GM19372 (cell line): ENCODE data around the gene KLRD1.
"Not testable (repeated sequence)": the region's sequence is repeated elsewhere in the genome, so short reads cannot be mapped to it uniquely, and the experiment has no call there.

Experiments used
- ATAC-seq: cut with Tn5 transposase; IDR thresholded peaks from one replicate; pipeline ENCODE4 v1.9.1; 2021; ENCODE audit warnings: mild to moderate bottlenecking, low read depth, moderate library complexity; ENCODE audit not compliant: unreplicated experiment

KLRD1 gene

DNA sequence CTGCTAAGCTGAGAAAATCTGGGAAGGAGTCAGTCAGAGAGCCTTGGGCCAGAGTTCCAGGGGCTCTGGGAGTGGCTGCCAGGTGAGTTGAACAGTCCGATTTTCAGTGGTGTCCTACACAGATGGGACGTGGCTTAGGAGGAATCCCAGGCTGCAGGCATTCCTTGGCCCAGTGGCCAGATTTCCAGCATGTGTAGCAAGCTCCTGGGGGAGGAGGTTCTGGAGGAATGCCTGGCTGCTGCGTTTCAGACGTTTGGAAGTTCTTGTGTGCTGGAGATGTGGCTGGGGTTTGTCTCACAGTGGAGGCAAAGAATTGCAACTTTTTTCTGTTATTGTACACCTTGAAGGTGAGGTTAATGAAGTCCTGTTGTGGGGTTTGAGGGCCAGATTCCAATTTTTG lies 28.5 kb downstream of the KLRD1 start:
- ATAC-seq: not testable (repeated sequence)

DNA sequence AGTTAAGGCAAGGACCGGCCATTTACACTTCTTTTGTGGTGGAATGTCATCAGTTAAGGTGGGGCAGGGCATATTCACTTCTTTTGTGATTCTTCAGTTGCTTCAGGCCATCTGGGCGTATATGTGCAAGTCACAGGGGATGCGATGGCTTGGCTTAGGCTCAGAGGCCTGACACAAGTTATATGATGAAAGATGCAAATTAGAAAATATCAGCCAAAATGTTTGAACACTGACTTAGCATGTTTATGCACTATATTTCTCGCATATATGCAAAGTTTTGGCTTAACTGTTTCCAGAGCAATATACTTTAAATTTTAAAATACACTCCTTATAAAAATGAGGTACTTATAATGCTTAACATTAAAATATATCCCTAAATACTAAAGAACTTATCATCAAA lies 30.8 kb downstream of the KLRD1 start:
- not testable (repeated sequence) for ATAC-seq

DNA sequence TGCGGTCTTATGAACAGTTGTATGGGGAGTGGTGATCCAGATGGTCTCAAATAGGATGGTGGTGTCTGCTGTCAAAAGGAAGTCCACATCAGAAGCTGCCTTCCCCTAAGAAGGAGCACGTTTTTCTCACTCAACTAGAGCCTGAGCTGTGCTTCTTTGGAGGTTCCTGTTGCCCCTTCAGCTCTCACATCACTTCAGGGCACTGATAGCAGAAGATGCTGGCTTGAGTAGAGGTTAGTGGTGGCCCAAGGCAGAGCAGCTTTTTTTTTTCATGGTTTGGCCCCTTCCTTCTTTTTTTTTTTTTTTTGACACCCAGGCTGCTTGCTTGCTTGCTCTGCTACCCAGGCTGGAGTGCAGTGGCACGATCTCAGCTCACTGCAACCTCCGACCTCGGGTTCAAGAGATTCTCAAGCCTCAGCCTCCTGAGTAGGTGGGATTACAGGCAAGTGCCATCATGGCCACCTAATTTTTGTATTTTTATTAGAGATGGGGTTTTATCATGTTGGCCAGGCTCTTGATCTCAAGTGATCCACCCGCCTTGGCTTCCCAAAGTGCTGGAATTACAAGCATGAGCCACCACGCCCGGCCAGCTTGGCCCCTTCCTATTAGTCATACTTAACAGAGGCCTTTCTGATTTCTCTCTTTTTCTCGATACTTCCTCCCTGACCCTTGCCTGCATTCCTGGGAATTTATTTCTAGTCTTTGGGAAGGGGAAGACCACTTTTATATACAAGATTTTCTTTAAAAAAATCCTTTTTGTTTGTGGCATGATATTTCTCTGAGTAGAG lies 31.6 kb downstream of the KLRD1 start:
- no peak for ATAC-seq

DNA sequence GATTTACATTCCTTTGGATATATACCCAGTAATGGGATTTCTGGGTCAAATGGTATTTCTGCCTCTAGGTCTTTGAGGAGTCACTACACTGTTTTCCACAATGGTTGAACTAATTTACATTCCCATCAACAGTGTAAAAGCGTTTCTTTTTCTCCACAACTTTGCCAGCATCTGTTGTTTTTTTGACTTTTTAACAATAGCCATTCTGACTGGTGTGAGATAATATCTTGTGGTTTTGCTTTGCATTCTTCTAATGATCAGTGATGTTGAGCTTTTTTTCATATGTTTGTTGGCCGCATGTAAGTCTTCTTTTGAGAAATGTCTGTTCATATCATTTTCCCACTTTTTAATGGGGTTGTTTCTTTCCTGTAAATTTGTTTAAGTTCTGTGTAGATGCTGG lies 33.3 kb downstream of the KLRD1 start:
- ATAC-seq: not testable (repeated sequence)

DNA sequence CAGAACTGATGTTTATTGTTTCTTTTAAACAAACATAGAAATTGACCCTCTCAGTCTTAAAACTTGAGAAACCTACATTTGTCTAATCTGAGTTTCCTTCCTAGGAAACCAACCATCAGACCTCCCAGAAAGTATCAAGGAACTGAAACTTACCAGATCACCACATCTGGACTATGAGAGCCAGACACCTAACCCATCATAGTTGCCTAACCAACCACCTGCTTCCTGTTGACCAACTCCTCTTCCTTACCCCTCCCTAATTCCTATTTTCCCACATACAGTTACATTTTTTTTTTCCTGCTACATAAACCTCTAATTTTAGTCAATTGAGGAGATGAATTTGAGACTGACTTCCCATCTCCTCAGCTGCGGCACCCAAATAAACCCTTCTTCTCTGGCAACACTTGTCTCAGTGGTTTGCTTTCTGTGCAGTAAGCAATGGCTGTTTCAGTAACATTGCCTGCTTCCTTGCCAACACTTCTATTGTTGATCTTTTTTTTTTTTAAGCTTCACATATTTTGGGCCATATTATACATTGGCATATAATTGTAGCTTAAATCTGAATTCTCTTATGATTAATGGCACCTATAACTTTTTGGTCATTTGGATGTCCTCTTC lies 34.3 kb downstream of the KLRD1 start:
- ATAC-seq: no peak

DNA sequence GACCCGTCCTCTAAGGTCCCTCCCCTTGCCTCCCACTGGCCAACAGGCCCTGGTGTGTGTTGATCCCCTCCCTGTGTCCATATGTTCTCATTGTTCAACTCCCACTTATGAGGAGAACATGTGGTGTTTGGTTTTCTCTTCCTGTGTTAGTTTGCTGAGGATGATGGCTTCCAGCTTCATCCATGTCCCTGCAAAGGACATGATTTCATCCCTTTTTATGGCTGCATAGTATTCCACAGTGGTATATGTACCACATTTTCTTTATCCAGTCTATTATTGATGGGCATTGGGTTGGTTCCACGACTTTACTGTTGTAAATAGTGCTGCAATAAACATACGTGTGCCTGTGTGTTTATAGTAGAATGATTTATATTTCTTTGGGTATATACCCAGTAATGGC lies 43.8 kb downstream of the KLRD1 start:
- not testable (repeated sequence) for ATAC-seq

DNA sequence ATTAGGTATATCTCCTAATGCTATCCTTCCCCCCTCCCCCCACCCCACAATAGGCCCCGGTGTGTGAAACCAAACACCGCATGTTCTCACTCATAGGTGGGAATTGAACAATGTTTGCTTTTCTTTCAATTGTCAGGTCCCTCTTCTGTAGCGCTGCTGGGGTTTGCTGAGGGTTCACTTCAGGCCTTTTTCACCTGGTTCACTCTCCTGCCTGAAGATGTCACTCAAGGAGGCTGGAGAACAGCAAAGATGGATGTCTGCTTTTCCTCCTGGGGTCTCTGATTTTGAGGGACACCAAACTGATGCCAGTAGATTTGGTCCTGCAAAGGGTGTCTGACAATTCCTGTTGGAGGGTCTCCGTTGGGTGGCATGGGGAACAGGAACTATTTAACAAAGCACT lies 46.4 kb downstream of the KLRD1 start:
- no peak for ATAC-seq

DNA sequence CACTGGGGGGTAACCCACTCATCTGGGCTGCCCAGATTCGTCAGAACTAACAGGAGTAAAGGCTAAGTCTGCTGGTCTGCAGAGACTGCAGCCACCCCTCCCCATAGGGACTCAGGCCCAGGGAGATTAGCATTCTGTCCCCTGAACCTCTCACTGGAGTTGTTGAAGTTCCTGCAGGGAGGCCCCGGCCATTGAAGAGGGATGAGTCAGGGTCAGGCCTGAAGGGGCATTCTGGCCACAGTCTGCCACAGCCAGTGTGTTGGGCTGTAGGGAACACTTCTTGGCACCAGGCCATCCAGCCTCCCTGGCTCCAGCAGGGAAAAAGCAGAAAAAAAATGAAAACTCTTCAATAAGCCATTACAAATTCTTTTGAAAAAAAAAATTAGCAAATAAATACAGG lies 46.8 kb downstream of the KLRD1 start:
- ATAC-seq: no peak

DNA sequence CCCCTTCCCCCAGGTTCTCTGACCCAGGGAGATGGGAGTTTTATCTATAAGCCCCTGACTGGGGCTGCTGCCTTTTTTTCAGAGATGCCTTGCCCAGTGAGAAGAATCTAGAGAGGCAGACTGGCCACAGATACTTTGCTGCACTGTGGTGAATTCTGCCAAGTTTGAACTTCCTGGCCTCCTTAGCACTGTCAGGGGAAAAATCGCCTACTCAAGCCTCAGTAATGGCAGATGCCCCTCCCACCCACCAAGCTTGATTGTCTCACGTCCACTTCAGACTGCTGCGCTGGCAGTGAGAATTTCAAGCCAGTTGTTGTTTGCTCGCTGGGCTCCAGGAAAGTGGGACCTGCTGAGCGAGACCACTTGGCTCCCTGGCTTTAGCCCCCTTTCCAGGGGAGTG lies 50.5 kb downstream of the KLRD1 start:
- ATAC-seq: no peak

DNA sequence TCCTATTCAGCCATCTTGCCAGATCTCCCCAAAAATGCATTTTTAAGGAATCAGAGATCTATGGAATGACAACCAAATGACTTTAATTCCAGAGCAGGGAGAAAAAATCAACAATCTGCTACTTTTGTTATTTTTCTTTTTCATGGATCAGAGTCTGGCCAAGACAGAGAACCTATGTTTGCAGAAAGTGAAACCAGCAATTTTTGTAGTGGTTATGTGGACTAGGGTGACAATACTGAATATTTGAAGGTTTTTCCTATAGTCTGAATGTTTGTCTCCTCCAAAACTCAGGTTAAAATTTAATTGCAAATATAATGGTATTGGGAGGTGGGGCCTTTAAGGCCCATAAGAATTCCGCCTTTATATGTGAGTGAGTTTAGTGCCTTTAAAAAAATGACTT lies 51.3 kb downstream of the KLRD1 start:
- ATAC-seq: no peak

DNA sequence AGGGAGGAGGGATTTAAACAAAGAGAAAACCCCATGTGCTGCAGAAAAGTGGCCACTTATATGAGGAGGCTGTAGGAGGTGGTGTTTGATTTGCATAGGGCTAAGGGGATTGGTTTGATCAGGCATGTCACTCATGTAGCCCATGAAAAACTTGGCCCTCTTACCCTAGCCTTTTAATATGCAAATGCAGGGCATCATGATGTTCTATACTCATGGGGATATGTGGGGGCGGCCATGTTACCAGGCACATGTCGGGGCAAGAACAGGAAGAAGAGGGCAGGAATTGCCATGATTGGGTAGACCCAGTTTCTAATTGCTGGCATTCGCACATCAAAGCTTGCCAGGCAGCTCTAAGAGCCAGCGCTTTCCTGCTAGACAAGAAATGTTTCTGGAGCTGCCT lies 53.4 kb downstream of the KLRD1 start:
- ATAC-seq: no peak

DNA sequence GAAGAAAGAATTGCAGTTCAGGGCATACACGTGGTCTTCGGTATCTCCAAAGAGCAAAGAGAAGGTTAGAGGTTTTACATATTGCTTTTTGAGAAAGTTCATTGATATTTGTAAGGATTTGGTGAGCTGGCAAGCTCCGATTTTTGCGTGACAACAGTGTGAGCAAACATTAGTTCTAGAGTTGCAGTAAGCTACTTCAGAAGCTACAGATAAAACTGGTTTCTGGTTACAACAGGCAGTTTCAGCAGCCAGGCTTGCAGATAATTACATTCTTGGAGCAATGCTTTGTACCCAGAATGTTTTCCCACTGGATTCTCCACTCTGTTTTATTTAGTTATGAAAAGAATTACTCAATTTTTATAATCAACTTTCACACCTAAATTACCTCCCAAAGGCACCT lies 54.0 kb downstream of the KLRD1 start:
- no peak for ATAC-seq

DNA sequence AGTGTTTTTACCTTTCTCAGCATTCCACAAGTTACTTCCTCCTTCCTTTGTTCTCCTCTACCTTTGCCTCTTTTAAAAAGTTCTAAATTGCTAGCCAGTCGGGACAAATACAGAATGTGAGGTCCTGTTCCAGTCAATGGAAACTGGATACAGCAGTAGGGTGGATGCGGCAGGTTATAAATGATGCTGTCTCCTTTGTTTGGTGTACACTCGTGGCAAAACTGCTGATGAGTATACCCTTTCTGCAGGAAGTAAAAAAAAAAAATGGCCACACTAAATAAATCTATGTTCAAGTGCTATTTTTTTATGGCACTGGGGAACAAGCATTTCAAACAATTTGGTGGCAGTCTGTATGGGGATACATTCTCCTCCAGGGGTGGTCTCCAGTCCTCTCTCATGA lies 54.7 kb downstream of the KLRD1 start:
- no peak for ATAC-seq

DNA sequence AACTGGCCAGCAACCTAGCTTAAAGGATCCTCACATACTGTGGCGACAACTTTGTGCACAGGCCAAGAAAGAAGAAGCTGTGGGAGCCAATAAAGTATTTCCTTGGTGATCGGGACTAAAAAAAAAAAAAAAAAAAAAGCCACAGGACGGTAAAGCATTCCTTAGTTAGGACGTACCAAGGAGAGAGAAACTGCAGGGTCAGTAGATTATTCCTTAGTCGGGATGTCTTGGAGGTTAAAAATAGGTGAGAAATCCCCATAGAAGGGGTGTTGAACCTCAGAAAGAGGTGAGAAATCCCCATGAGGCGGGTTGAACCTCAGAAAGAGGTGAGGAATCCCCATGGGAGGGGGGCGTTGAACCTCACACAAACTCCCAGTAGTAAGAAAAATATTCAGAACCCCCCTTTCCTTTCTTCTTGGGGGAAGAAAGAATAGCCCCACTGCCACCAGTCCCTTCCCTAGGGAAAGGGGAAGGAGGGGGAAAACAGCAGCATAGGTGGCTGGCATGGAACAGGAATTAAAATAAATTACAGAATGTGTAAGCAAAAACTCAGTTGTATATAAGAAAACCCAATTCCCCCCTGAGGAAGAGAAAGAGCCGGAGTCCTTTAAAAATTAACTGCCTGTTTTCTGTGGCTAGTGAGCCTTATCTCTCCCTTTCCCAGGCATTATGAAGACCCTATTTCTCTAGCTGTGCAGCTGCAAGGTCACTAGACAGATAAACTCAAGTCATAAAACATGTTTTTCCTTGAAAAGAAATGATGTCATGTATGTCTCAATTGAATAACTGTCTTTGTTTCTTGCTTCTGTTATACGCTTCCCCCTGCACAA lies 55.4 kb downstream of the KLRD1 start:
- ATAC-seq: no peak

DNA sequence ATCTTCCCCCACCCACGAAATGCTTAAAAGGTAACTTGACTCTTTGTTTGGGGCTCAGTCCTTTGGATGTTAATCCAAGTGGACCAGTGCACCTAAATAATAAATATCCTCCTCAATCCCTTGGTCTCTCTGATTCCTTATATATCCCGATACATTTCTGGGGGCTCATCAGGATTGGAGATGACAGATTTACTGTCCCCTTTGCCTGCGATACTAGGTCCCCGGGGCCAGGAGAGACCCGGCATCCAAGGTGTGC lies 55.9 kb downstream of the KLRD1 start:
- ATAC-seq: no peak

DNA sequence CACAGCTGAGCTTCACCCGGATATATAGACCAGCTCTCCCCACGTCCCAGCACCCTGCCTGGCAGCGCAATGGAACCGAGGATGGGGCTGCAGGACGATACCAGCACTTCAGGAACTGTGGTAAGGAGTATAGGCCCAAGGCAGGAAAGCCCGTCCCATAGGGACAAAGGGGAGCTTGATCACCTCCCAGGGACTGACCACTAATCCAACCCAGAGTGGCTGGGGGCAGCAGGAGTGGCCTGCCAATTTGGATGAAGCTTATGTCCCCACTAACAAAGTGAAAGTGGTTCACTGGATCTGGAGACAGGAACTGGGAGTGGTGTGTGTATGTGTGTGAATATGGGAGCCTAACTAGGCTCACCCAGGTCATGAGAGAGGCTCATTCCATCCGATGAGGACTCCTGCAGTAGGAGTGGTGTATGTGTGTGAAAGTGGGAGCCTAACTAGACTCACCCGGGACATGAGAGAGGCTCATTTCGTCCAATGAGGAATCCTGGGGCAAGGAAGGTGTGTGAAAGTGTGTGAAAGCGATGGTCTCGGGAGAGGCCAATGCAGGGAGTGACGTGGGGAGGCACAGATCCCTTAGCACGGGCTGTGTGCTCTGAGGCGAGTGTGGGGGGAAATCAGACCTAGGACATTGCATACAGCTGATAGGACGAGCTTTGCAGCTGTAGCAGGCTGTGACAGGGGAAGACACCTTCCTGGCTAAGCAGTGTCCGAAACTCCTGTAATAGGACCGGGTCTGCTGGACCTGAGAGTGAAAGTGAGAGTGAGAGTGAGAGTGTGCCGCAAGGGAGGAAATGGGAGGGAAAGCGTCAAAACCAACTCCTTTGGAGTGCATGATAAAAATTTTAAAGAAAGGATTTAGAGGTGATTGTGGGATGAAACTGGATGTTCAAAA lies 56.5 kb downstream of the KLRD1 start:
- ATAC-seq: peak; percentile 65

DNA sequence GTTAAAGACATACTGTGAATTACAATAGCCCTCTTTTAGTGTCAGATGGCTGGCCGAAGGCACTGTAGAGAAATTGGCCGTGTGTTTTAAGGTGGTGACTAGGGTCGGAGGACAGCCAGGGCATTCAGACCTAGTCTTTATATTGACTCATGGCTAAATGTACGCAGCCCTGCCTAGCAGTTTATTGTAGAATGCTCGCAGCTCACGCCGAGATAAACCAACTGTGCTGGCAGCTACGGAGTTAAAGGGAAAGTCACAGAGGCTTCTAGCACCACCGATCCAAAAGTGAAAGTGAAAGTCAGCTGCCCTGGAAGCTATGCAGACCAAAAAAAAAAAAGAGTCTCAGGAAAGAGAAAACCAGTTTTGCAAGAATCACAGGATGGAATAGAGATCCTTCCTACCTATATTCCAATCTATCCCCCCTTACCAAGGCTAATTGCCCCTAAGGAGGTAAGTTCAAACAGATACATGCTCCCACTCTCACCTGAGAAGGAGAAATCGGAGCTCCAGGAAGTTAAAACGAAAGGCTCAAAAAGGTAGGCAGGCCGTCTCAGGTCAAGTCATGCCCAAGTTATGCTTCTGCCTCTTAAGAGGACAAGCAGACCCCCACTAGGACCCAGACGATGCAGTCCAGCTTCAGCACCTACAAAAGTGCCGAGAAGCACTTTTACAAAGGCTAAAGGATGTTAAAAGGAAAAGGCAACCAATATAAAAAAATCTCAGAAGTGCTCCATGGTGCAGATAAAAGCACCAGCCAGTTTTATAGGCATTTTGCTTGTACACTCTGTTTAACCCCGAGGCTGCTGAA lies 57.3 kb downstream of the KLRD1 start:
- peak; percentile 47 for ATAC-seq

DNA sequence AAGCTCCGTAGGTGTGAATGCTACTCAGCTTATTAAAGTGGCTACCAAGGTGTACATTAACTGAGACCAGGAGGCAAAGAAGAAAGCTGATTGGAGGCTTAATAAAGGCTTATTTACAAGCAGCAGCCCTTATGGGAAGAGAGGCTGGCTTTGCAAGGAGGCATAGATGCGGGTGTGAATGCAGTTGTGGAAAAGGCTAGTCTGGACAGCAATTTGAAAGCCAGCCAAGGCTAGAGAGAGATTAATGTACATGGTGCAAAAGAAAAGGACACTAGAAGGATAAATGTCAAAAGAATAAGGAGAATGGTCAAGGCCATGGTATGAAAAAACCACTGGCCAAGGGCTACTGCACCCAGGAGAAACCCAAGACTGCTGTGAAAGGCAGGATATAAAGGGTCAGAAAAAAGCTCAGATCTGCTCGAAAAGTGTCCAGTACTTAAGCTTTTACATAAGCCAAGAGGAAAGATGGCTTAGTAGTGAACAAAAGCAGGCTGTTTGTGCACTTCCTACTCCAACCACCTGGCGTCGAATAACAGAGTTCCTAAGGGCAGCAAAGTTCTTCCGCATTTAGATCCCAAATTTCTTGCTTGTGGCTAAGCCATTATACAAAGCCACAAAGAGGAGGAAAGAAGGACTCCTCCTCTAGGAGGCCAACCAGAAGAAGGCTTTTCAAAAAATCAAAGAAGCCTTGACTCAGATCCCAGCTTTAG lies 58.2 kb downstream of the KLRD1 start:
- ATAC-seq: no peak

DNA sequence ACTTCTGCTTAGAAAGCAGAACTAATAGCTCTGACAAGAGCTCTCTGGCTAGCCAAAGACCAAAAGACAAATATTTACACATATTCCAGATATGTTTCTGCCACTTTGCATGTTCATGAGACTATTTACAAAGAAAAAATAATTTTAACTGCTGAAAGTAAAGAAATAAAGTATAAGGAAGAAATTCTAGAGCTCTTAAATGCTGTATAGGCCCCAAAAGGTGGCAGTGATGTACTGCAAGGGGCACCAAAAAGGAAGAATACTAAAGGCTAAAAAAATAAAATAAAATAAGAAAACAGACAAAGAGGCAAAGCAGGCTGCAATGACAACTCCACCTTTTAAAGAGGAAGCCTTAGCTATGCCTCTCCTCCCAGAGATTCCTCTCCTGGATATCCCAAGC lies 59.2 kb downstream of the KLRD1 start:
- ATAC-seq: no peak
